GM21529 (cell line): Measurements from ENCODE around the gene GDPD3.
"Not testable (repeated sequence)": the region's sequence is repeated elsewhere in the genome, so short reads cannot be mapped to it uniquely, and the experiment has no call there.

Experiments used
- ATAC-seq: cut with Tn5 transposase; IDR thresholded peaks from one replicate; pipeline ENCODE4 v1.9.1; 2021; ENCODE audit not compliant: unreplicated experiment

Gene GDPD3

GRCh38 chr16:30113031-30113710 is at the start of gene GDPD3:
Gene GDPD3, minus strand, starts transcription at chr16:30113537. Its CDS starts 59 bp downstream, at chr16:30113478.
- no peak for ATAC-seq

- ATAC-seq: no peak
These were observed 43.9 kb upstream of the GDPD3 start for GRCh38 chr16:30157214-30157613.

GRCh38 chr16:30155188-30155587 is 41.9 kb upstream of the GDPD3 start:
- ATAC-seq: no peak

- no peak for ATAC-seq
These were observed 39.2 kb upstream of the GDPD3 start for GRCh38 chr16:30152517-30152916.

- no peak for ATAC-seq
These were observed 37.8 kb upstream of the GDPD3 start for GRCh38 chr16:30151091-30151490.

GRCh38 chr16:30149250-30149930 is 36.1 kb upstream of the GDPD3 start:
- no peak for ATAC-seq

- no peak for ATAC-seq
These were observed 34.6 kb upstream of the GDPD3 start for GRCh38 chr16:30147843-30148510.

GRCh38 chr16:30145657-30146056 is 32.3 kb upstream of the GDPD3 start:
- no peak for ATAC-seq

GRCh38 chr16:30144917-30145316 is 31.6 kb upstream of the GDPD3 start:
- ATAC-seq: no peak

- ATAC-seq: no peak
These were observed 30.7 kb upstream of the GDPD3 start for GRCh38 chr16:30144017-30144416.

- no peak for ATAC-seq
These were observed 30.0 kb upstream of the GDPD3 start for GRCh38 chr16:30143347-30143702.

- no peak for ATAC-seq
These were observed 29.5 kb upstream of the GDPD3 start for GRCh38 chr16:30142672-30143346.

- ATAC-seq: no peak
These were observed 28.4 kb upstream of the GDPD3 start for GRCh38 chr16:30141750-30142149.

- ATAC-seq: no peak
These were observed 26.5 kb upstream of the GDPD3 start for GRCh38 chr16:30139583-30140481.

GRCh38 chr16:30137897-30138296 is 24.6 kb upstream of the GDPD3 start:
- ATAC-seq: no peak

- no peak for ATAC-seq
These were observed 23.8 kb upstream of the GDPD3 start for GRCh38 chr16:30136971-30137605.

GRCh38 chr16:30132591-30132990 is 19.3 kb upstream of the GDPD3 start:
- no peak for ATAC-seq

- no peak for ATAC-seq
These were observed 18.6 kb upstream of the GDPD3 start for GRCh38 chr16:30131869-30132475.

- ATAC-seq: no peak
These were observed 14.7 kb upstream of the GDPD3 start for GRCh38 chr16:30127993-30128392.

GRCh38 chr16:30125690-30126089 is 12.4 kb upstream of the GDPD3 start:
- ATAC-seq: not testable (repeated sequence)
